GM21825 (cell line): ENCODE measurements around the gene HLA-DRB1.
"Not testable (repeated sequence)": the region's sequence is repeated elsewhere in the genome, so short reads cannot be mapped to it uniquely, and the experiment has no call there.

Source experiments
- ATAC-seq: cut with Tn5 transposase; IDR thresholded peaks from one replicate; pipeline ENCODE4 v1.9.1; 2021; ENCODE audit warnings: mild to moderate bottlenecking, moderate library complexity; ENCODE audit not compliant: unreplicated experiment

The HLA-DRB1 gene

GRCh38 chr6:32589596-32590449, at the start of gene HLA-DRB1:
TSS of gene HLA-DRB1 (minus strand) at chr6:32589848. CDS start at chr6:32589742, 106 bp downstream.
- peak; percentile 90 for ATAC-seq

DNA sequence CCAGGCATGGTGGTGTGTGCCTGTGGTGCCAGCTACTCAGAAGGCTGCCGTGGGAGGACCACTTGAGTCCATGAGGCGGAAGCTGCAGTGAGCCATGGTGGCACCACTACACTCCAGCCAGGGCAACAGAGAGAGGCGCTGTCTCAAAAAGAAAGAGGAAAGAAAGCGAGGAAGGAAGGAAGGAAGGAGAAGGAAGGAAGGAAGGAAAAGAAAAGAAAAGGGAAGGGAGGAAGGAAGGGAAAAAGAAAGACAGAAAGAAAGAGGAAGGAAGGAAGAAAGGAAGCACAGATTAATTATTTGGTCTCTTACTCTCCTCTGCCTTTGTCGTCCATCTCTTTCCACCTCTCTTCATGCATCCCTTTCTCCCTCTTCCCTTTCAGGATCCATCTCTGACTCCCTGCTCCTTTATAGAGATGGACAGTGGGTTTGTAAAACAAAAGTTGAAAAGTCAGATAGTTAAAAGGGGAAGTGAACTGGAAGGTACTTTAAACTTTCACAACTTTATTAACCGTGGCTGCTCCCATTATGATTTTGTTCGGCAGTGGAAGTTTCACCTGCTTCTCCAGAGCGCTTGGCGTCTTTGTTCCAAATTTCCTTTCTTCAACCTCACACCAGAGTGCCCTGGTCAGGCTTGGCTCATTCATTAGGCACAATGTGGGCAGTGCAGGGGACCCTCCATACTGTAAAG, 49.0 kb upstream of the HLA-DRB1 start:
- no peak for ATAC-seq

DNA sequence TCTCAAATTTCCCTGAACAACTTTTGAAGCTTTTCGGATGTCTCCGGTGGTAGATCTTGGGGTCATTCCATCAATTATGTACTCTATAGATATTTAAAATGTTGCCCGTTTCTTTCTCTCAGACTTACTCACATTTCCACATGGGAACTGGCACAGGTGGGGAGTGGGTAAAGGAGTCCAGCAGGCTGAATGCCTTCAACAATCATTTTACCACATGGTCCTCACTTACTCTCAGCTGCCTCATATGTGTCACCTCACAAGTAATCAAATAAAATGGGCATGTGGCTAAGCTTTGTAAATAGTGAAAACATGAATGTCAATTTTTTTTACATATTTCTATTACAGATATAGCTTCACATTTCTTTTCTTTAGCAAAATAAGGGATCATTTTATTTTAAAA, 48.2 kb upstream of the HLA-DRB1 start:
- no peak for ATAC-seq

DNA sequence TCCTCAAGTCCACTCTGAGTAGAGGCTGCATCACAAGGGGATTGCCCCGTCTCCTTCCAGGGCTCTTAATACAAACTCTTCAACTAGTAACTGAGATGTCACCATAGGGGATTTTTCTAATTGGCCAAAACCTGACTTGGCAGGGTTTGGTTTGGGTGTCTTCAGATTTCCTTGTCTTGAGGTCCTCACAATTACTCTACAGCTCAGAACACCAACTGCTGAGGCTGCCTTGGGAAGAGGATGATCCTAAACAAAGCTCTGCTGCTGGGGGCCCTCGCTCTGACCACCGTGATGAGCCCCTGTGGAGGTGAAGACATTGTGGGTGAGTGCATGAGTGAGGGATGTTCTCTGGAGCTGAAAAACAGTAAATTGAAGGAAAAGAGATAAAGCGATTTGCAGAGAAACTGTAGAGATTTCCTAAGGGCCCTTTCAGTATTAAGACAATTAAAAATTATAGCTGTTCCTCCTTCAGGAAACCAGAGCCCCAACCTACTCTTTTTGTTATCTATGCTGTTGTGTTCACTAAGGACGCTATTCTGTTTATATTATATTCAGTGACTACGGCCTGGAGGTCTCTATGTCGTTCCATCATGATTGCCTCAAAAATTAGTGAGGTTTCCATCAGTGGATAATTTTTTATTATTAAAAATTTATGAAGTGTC, 47.7 kb upstream of the HLA-DRB1 start, which contains the start of gene HLA-DQA1:
Gene HLA-DQA1, plus strand, starts transcription at position 188 of the 662 bp plus-strand sequence. Its CDS starts 53 bp downstream, at position 241.
- peak; percentile 67 for ATAC-seq

DNA sequence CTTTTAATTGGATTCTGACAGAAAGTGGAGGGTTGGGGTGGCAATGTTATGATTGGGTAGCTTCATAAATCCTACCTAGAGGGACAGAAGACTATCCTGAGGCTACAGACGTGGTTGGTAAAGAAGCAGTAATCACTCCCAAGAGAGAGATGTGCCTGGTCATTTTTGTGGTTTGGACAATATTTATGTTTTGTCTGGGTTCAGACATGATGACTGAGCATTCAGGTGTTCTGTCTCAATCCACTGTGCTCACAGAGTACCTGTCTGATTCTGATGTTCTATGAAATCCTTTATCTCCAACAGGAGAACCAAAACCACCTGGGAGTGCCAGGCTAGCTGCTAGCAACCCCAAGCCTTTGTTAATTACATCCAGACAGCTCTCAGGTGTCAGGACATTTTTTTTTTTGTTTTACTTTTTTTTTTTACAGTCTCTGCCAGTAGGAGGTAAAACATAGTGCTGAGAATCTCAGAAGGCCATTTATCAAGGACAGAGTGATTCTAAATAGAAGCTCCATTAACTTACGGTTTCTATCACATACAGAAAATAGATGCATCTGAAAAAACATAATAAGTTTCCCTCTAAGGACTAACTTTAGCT, 46.0 kb upstream of the HLA-DRB1 start:
- no peak for ATAC-seq

- ATAC-seq, result not testable (repeated sequence)
These were observed 40.1 kb upstream of the HLA-DRB1 start for GRCh38 chr6:32629793-32630192.

GRCh38 chr6:32627831-32628230, 38.2 kb upstream of the HLA-DRB1 start:
- no peak for ATAC-seq

DNA sequence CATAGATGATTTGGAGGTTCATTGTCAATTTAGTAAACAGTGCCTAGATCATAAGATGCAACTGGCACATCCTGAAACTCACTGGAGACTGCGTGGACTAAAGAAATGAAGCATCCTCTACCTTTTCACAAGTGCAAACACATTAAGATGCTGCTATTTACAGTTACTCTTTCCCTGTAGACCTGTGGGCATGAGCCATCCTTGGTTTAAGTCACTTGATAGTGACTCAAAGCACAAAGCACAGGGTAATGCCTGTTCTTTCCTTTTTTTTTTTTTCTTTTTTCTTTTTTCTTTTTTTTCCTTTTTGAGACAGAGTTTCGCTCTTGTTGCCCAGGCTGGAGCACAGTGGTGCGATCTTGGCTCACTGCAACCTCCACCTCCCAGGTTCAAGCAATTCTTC, 37.6 kb upstream of the HLA-DRB1 start:
- ATAC-seq, result no peak

GRCh38 chr6:32625137-32625536, 35.5 kb upstream of the HLA-DRB1 start:
- no peak for ATAC-seq

DNA sequence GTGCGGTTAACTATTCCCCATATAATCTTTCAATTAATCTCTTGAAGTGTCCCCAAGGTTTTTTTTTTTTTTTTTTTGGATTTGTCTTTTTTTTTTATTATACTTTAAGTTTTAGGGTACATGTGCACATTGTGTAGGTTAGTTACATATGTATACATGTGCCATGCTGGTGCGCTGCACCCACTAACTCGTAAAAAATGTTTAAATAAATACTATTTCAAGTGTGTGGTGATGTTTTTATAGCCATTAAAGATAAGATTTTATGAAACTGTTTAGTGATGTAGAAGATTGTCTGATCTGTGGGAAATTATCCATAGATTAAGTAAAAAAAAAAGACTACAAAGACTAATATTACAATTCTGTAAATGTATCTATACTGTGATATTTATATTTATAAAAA, 34.9 kb upstream of the HLA-DRB1 start:
- ATAC-seq, result no peak

GRCh38 chr6:32623693-32624092, 34.0 kb upstream of the HLA-DRB1 start:
- no peak for ATAC-seq

DNA sequence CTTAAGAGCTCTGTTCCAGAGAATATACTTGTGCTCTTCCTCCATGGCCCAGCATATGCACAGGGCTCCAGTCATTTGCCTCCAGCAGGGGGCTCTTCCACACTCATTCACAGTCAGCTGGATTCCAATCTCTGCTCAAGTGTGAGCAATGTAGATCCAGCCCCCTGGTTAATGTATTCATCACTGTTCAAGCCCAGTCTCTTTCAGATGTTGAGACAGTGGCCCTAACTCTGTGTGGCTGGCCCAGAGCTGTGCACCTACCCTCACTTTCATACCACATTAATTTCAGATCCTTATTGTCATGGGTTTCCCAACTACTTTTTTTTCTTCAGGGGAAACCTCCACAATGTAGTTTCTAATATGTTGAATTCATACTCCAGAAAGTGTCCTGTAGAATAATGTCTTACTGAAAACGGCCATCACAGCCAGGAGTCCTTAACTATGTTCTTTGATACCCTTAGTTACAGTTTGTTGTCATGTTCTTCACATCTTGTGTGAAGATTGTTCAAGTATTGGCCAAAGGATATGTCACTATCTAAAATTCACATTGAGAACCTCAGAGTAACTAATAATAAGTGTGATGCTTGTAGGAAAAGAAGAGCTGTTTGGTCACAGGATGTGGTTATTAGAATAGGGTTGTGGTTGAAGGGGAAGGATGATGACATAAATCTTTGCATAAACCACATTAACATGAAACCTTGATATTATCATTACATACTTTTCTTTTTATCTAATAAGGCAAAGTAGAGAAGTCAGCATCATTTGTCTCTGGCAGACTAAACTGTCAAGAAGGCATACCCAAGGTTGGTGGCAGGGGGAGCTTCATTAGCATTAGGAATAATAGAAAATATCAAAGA, 33.1 kb upstream of the HLA-DRB1 start:
- ATAC-seq, result peak; percentile 55

DNA sequence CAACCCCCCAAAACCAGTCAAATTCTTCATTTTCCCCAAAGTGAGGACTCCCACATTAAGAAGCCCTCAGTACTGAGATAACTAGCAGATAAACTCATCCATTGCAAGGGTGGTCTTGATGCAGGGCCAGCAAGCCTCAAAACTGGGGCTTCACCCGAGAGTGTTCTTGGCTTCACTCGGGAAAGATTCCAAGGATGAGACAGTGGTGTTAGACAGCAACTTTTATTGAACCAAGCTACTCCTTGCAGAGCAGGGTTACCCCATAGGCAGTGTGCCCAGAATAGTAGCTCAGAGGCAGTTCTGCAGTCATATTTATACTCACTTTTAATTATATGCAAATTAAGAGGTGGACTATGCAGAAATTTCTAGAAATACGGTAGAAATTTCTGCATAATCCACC, 31.7 kb upstream of the HLA-DRB1 start:
- no peak for ATAC-seq

DNA sequence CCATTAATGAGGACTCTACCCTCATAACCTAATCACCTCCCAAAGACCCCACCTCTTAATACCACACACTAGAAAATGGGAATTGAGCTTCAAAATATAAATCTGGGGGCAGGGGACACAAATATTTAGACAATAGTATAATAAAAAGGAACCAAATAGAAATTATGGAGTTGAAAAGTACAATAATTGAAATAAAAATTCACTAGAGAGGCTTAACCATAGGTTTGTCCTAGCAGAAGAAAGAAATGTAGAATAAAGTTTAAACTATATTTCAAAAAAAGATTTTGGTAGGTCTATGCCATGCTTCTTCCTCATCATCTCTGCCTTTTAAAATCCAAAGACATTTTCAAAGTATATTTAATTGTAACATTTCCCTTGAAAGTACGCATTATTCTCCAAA, 28.1 kb upstream of the HLA-DRB1 start:
- ATAC-seq, result no peak

DNA sequence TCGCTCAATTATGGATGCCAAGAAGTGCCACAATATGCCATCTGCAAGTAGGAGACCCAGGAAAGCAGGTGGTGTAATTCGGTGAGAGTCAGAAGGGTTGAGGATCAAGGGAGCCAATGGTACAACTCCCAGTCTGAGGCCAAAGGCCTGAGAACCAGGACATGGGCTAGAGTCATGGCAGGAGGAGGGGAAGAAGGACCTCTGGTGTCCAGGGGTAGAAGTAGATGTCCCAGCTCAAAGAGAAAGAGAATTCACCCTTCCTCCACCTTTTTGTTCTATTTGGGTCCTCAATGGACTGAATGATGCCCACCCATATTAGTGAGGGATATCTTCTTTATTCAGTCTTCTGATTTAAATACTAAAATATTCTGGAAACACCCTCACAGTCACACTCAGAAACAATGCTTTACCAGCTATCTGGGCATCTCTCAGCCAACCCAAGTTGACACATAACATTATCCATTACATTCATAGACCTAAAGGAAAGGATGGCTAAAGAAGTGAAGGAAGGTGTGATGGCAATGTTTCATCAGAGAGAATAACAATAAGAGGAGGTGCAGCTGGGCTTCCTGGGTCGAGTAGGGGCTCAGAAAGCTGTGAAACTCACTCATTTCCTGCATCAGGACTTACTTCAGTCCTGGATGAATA, 26.4 kb upstream of the HLA-DRB1 start:
- no peak for ATAC-seq

DNA sequence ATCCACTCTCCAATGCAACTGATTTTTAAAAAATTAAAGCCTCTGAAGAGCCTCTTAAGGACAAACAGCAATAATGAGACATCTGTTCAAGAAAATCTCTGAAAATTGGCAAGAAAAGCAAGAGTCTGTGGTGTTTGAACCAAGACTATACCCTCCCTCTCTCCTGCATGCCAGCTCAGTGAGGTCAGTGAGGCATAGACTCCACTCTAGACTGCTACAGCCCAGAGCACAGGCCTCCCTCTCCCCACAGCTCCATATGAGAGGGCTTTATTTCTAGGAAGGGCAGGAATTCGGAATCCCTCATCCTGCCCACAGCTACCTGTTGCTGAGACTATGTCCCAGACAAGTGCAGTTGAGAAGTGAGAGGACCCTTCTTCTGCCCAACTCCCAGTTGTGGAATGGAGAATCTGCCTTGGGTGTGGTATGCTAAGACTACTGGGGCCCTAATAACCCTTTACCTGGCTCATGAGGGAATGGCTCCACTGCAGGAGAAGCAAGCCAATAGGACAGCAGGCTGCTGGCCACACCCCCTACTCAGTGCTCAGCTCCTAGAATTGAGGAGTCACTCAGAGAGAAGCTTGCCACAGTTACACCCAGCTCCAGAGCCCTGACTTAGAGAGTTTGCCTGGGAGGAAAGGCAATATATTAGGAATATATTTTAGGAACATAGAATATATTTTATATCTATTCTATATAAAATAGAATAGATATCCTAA, 24.9 kb upstream of the HLA-DRB1 start:
- ATAC-seq, result no peak

DNA sequence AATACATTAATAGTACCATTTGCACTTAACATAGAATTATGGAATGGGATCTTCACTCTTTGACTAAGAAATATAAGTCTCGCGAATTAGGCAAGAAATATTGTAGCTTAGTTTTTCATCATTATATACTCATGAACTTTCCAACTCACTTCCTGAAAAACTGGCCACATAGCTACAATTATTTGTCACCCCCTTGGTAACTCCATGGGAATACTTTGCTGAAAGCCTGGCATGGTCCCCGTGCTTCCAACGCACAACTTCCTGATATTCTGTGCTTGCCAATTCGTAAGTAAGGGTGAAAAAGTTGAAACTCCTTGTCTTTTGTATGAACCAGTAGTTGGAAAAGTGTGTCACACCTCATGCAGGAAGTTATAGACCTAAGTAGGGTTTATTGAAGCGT, 23.8 kb upstream of the HLA-DRB1 start:
- no peak for ATAC-seq

DNA sequence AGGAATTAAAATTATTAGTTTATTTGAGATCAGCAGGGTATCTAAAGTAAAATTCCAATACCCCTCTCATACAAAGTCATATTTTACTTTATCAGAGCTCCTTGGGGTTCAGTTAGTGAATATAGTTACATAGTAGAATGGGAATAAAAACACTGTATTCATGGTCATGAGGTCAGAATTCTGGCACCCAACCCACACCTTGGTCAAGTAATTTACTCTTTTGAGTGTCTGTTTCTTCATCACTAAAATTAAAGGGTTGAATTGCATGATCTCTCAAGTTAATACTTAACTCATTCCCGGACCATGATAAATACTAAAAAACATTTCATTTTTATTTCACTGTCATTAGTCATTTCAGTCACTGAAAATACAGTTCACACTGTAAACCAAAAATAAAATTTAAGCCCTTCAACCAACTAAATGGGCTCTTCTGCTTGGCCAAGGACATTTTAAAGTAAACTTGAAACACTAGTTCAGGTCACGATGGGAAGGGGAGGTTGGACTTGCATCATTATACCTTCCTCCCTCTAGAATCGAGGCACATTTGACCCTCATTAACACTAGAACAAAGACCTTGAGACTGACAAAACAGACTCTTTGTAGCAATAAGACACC, 21.1 kb upstream of the HLA-DRB1 start:
- ATAC-seq, result no peak
